MM.1S (cell line): ENCODE results near the gene PKD1.

Experiments used
- CTCF ChIP-seq: fragments of 300-600 bp; sonication (generic); IDR thresholded peaks from 2 replicates; pipeline ENCODE4 v1.5.1; 2016; ENCODE audit warnings: antibody characterized with exemption, low read length, mixed read lengths
- EZH2phosphoT487 ChIP-seq: fragments of 300-600 bp; sonication (generic); IDR thresholded peaks from 2 replicates; pipeline ENCODE4 v1.6.1; 2018; ENCODE audit warnings: antibody characterized with exemption, low read length

GRCh38 chr16:2173916-2174315 is 38.2 kb upstream of the PKD1 start:
- TF ChIP-seq EZH2phosphoT487 = no peak
- TF ChIP-seq CTCF = no peak
